SU-DHL-6 (cell line): ENCODE measurements around the gene GRIK5.

Experiments
- CTCF ChIP-seq: fragments of 200-600 bp; sonication (generic); IDR thresholded peaks from one replicate; pipeline ENCODE4 v1.5.1; 2017; ENCODE audit warnings: antibody characterized with exemption, mild to moderate bottlenecking, low read length, moderate library complexity; ENCODE audit not compliant: insufficient read depth, poor library complexity, severe bottlenecking
- EZH2phosphoT487 ChIP-seq: fragments of 200-600 bp; sonication (generic), shearing (Covaris generic); conservative IDR thresholded peaks from 2 replicates; pipeline ENCODE4 v1.6.1; 2018; ENCODE audit warnings: mild to moderate bottlenecking, antibody characterized with exemption, low read length, moderate library complexity, mixed read lengths

- TF ChIP-seq CTCF (no peak), EZH2phosphoT487 (no peak)
Observed at GRCh38 chr19:42093505-42093904, 23.5 kb upstream of the GRIK5 start.
